K562 (cell line): ENCODE data around the gene WFDC12.

ENCODE experiments used
- BRF1 ChIP-seq: IDR thresholded peaks from 3 replicates; pipeline ENCODE4 v1.6.1; 2011; ENCODE audit warnings: borderline replicate concordance, mild to moderate bottlenecking; ENCODE audit not compliant: insufficient read length; ENCODE audit errors: extremely low read depth
- EZH2 ChIP-seq: IDR thresholded peaks from 2 replicates; pipeline ENCODE4 v1.6.1; 2012; ENCODE audit warnings: low read depth, mild to moderate bottlenecking, inconsistent platforms, low read length, borderline replicate concordance
- GABPA ChIP-seq: fragments of 200-800 bp; sonication (Bioruptor generic); conservative IDR thresholded peaks from 2 replicates; pipeline ENCODE4 v1.6.1; 2016; ENCODE audit warnings: low read depth, missing genetic modification characterization, missing compliant biosample characterization
- JUND ChIP-seq, 2 experiments: IDR thresholded peaks; 2 replicates in 1 of 2; 3 replicates in 1 of 2; pipeline ENCODE4 v1.6.1; 2011; ENCODE audit warnings: borderline replicate concordance in 2 of 2, low read depth in 2 of 2, low read length in 2 of 2, improper control_type of control experiment in 1 of 2, missing biosample characterization in 1 of 2, missing genetic modification characterization in 1 of 2, missing genetic modification reagents in 1 of 2
- MAX ChIP-seq: sonication (generic); formaldehyde crosslinking; IDR thresholded peaks from 2 replicates; pipeline ENCODE4 v1.9.0; 2022; ENCODE audit warnings: mild to moderate bottlenecking, missing genetic modification reagents
- POLR2A ChIP-seq: fragments of 450-650 bp; conservative IDR thresholded peaks from 2 replicates; pipeline ENCODE4 v1.6.1; 2016
- SIN3A ChIP-seq, 2 experiments: fragments of 150-350 bp in 1 of 2; IDR thresholded peaks; 2 replicates each; pipeline ENCODE4 v1.6.1; 2011 to 2016; ENCODE audit warnings: borderline replicate concordance in 2 of 2, low read depth in 2 of 2, low read length in 2 of 2, mild to moderate bottlenecking in 2 of 2, moderate library complexity in 2 of 2; ENCODE audit not compliant: control insufficient read depth in 1 of 2
- THRB ChIP-seq: fragments of 450-650 bp; formaldehyde crosslinking; conservative IDR thresholded peaks from 2 replicates; pipeline ENCODE4 v1.4.0; 2022; ENCODE audit warnings: mild to moderate bottlenecking, missing genetic modification characterization

- TF ChIP-seq THRB: no peak
- no peak for TF ChIP-seq BRF1
- no peak for TF ChIP-seq JUND (IDR thresholded peaks at IDR 0.05; ENCODE audit: borderline replicate concordance, low read depth, low read length)
- no peak for TF ChIP-seq JUND (tag; IDR thresholded peaks at IDR 0.05; ENCODE audit: borderline replicate concordance, low read depth, low read length)
- TF ChIP-seq POLR2A: no peak
- no peak for TF ChIP-seq GABPA (tag)
- TF ChIP-seq MAX (CRISPR knock-in tag): no peak
- TF ChIP-seq EZH2: no peak
- TF ChIP-seq SIN3A (IDR thresholded peaks at IDR 0.05; ENCODE audit: borderline replicate concordance in 2 of 2, control insufficient read depth in 1 of 2, low read depth in 2 of 2, low read length in 2 of 2): no peak
Observed at GRCh38 chr20:45083127-45083526, 41.1 kb downstream of the WFDC12 start.
